Neural progenitor cell (in vitro differentiated cells): ENCODE data around the gene ATAD3A.
"Not testable (repeated sequence)": the region's sequence is repeated elsewhere in the genome, so short reads cannot be mapped to it uniquely, and the experiment has no call there.

Experiments used
- EZH2 ChIP-seq: fragments of 200-600 bp; sonication (generic); IDR thresholded peaks from 2 replicates; pipeline ENCODE4 v1.6.1; 2017; ENCODE audit warnings: antibody characterized with exemption, mild to moderate bottlenecking, moderate library complexity
- TF ChIP-seq, protein P1 (sequence below): fragments of 200-600 bp; sonication (generic); IDR thresholded peaks from 2 replicates; pipeline ENCODE4 v1.5.1; 2017; ENCODE audit warnings: antibody characterized with exemption, mild to moderate bottlenecking

DNA sequence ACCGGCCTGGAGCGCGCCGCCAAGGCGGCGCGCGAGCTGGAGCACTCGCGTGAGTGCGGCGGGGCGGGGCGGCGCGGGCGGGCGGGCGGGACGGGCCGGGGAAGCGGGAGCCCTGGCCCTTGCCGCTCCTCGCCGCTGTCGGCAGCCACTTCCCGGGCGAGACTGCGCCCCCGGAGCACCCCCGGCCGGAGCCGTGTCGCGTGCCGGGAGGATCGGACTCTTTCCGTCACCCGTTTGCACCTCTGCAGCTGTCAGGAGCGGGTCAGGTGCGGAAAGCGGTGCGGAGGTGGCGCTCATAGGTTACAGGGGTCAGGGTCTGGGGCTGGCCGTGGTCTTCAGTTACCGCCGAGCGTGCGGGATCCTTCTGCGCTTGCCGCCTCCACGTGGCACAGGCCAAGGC, 463 bp downstream of the ATAD3A start:
- TF ChIP-seq EZH2: not testable (repeated sequence)
- TF ChIP-seq, protein P1, sequence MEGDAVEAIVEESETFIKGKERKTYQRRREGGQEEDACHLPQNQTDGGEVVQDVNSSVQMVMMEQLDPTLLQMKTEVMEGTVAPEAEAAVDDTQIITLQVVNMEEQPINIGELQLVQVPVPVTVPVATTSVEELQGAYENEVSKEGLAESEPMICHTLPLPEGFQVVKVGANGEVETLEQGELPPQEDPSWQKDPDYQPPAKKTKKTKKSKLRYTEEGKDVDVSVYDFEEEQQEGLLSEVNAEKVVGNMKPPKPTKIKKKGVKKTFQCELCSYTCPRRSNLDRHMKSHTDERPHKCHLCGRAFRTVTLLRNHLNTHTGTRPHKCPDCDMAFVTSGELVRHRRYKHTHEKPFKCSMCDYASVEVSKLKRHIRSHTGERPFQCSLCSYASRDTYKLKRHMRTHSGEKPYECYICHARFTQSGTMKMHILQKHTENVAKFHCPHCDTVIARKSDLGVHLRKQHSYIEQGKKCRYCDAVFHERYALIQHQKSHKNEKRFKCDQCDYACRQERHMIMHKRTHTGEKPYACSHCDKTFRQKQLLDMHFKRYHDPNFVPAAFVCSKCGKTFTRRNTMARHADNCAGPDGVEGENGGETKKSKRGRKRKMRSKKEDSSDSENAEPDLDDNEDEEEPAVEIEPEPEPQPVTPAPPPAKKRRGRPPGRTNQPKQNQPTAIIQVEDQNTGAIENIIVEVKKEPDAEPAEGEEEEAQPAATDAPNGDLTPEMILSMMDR: not testable (repeated sequence)
